H4 (cell line): ENCODE data around the gene FAM234B. TPM values are rescaled to one million over a fixed set of nuclear protein-coding genes. Genes with fewer than 3 reads are reported as not detected.

Source experiments
- DNase-seq: peaks from one replicate; pipeline ENCODE4 v3.0.0-alpha.2; 2015; ENCODE audit warnings: low spot score
- total RNA-seq: library from RNA; depleted of rRNA; stranded (reverse); fragments of >200 nt; shearing (Covaris generic); gene quantifications from 2 replicates; pipeline ENCODE4 v1.2.3, GENCODE V29; 2014; rRNA removed

The FAM234B gene
- 3.9 and 5.1 TPM in 2 replicates for total RNA-seq

GRCh38 chr12:13044002-13044905, at the start of gene FAM234B:
TSS of gene FAM234B (plus strand) at chr12:13044381. CDS start at chr12:13044404, 23 bp downstream.
- DNase-seq, result peak; percentile 57

- DNase-seq, result no peak
These were observed 49.1 kb upstream of the FAM234B start for GRCh38 chr12:12995088-12995487.

- DNase-seq, result no peak
These were observed 48.0 kb upstream of the FAM234B start for GRCh38 chr12:12996209-12996608.

GRCh38 chr12:12997156-12997555, 47.0 kb upstream of the FAM234B start:
- no peak for DNase-seq

GRCh38 chr12:12997734-12998133, 46.4 kb upstream of the FAM234B start:
- no peak for DNase-seq

- no peak for DNase-seq
These were observed 45.9 kb upstream of the FAM234B start for GRCh38 chr12:12998248-12998647.

- DNase-seq, result no peak
These were observed 44.8 kb upstream of the FAM234B start for GRCh38 chr12:12999271-12999958.

- peak; percentile 79 for DNase-seq
These were observed 44.1 kb upstream of the FAM234B start, which contains the start of gene HEBP1 for GRCh38 chr12:12999959-13000615. TSS of gene HEBP1 (minus strand) at chr12:13000265. CDS start at chr12:13000114, 151 bp downstream.

- DNase-seq, result peak; percentile 28
These were observed 43.6 kb upstream of the FAM234B start for GRCh38 chr12:13000616-13000924.

- peak; percentile 30 for DNase-seq
These were observed 43.0 kb upstream of the FAM234B start for GRCh38 chr12:13000925-13001774.

- DNase-seq, result no peak
These were observed 42.5 kb upstream of the FAM234B start for GRCh38 chr12:13001775-13002040.

- no peak for DNase-seq
These were observed 41.7 kb upstream of the FAM234B start for GRCh38 chr12:13002301-13003097.

GRCh38 chr12:13004361-13004760, 39.8 kb upstream of the FAM234B start:
- DNase-seq, result no peak

- no peak for DNase-seq
These were observed 39.2 kb upstream of the FAM234B start for GRCh38 chr12:13004986-13005385.

- DNase-seq, result no peak
These were observed 38.5 kb upstream of the FAM234B start for GRCh38 chr12:13005649-13006048.

- no peak for DNase-seq
These were observed 36.5 kb upstream of the FAM234B start for GRCh38 chr12:13007496-13008233.

- DNase-seq, result no peak
These were observed 35.3 kb upstream of the FAM234B start for GRCh38 chr12:13008741-13009380.

GRCh38 chr12:13011098-13011497, 33.1 kb upstream of the FAM234B start:
- no peak for DNase-seq

- no peak for DNase-seq
These were observed 21.3 kb upstream of the FAM234B start for GRCh38 chr12:13022851-13023271.
